RWPE2 (cell line): Measurements from ENCODE around the gene SLC35F2.
"Not testable (repeated sequence)": the region's sequence is repeated elsewhere in the genome, so short reads cannot be mapped to it uniquely, and the experiment has no call there.

Source experiments
- ATAC-seq: fragments of 200-7000 bp; cut with Tn5 transposase; 3 replicates; pipeline ENCODE4 v1.9.1; 2021; ENCODE audit warnings: low read depth
- DNase-seq: peaks from one replicate; pipeline ENCODE4 v3.0.0-alpha.2; 2020; ENCODE audit warnings: low spot score
- H3K27ac ChIP-seq: fragments of 450-650 bp; 2 replicates; pipeline ENCODE4 v1.5.1; 2017; ENCODE audit warnings: mild to moderate bottlenecking; ENCODE audit not compliant: poor library complexity, severe bottlenecking
- H3K27me3 ChIP-seq: fragments of 250-450 bp; sonication (Bioruptor Pico); 2 replicates; pipeline ENCODE4 v1.5.1; 2021; ENCODE audit warnings: mild to moderate bottlenecking, moderate library complexity; ENCODE audit not compliant: insufficient read depth, poor library complexity, severe bottlenecking
- H3K36me3 ChIP-seq: fragments of 250-450 bp; sonication (Bioruptor Pico); 2 replicates; pipeline ENCODE4 v1.5.1; 2020; ENCODE audit warnings: low read depth, mild to moderate bottlenecking, moderate library complexity
- H3K4me1 ChIP-seq: fragments of 250-450 bp; sonication (Bioruptor Pico); 2 replicates; pipeline ENCODE4 v1.5.1; 2021; ENCODE audit warnings: mild to moderate bottlenecking, moderate library complexity; ENCODE audit not compliant: insufficient read depth, poor library complexity, severe bottlenecking
- H3K4me3 ChIP-seq: fragments of 250-450 bp; sonication (Bioruptor Pico); 2 replicates; pipeline ENCODE4 v1.5.1; 2021; ENCODE audit warnings: mild to moderate bottlenecking, moderate library complexity; ENCODE audit not compliant: severe bottlenecking
- H3K9me3 ChIP-seq: fragments of 250-450 bp; sonication (Bioruptor Pico); 2 replicates; pipeline ENCODE4 v1.5.1; 2021; ENCODE audit warnings: mild to moderate bottlenecking, moderate library complexity; ENCODE audit not compliant: severe bottlenecking
- TF ChIP-seq, protein P1 (sequence below): fragments of 450-650 bp; IDR thresholded peaks from one replicate; pipeline ENCODE4 v1.5.1; 2017; ENCODE audit warnings: mild to moderate bottlenecking, moderate library complexity; ENCODE audit not compliant: poor library complexity, severe bottlenecking

Gene SLC35F2

DNA sequence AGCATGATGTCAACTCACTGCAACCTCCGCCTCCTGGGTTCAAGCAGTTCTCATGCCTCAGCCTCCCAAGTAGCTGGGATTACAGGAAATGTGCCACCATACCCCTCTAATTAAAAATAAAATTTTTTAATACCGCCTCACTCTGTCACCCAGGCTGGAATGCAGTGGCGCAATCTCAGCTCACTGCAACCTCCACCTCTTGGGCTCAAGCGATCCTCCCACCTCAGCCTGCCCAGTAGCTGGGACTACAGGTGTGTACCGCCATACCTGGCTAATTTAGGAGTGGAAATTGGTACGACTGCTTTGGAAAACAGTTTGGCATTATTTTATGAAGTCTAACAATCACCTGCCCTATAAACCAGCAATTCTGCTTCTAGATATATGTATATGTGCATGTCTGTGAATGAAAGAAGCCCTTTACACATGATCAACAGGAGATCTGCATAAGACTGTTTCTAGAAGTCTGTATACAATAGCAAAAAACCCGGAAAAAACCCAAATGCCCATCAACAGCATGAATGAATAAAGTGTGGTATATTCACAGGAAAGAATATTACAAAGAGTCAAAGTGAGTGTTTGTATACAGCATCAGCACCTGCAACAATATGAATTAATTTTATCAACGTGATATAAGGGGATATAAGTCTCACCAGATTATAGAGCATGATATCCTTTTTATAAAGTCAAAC lies 16.0 kb downstream of the SLC35F2 start:
- Histone ChIP-seq H3K36me3 (peaks cover 22% of the 10 kb centered on the region), H3K9me3 (peaks cover 3% of the 10 kb centered on the region), H3K4me3 (no peak overlapping the region), H3K27ac (peak overlapping the region; percentile 100), H3K4me1 (peaks cover 52% of the 10 kb centered on the region), H3K27me3 (no peaks in the 10 kb centered on the region)
- DNase-seq (no peak), ATAC-seq (no peak)
- TF ChIP-seq, protein P1, sequence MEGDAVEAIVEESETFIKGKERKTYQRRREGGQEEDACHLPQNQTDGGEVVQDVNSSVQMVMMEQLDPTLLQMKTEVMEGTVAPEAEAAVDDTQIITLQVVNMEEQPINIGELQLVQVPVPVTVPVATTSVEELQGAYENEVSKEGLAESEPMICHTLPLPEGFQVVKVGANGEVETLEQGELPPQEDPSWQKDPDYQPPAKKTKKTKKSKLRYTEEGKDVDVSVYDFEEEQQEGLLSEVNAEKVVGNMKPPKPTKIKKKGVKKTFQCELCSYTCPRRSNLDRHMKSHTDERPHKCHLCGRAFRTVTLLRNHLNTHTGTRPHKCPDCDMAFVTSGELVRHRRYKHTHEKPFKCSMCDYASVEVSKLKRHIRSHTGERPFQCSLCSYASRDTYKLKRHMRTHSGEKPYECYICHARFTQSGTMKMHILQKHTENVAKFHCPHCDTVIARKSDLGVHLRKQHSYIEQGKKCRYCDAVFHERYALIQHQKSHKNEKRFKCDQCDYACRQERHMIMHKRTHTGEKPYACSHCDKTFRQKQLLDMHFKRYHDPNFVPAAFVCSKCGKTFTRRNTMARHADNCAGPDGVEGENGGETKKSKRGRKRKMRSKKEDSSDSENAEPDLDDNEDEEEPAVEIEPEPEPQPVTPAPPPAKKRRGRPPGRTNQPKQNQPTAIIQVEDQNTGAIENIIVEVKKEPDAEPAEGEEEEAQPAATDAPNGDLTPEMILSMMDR, result no peak

DNA sequence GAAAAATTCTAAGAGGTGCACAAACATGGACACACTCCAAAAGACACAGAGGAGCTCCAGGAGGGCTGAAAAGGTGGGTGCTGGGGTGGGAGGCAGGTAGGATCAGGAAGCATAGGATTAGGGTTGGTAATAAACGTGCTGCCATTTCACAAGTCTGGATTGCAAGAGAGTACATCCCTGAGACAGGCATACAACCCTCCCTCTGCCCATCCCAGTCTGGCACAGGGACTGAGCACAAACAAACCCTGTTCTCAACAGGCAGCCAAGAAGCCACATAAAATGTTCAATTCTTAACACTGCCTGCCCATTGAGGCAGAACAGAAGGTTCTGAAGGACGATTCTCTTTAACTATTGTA lies 18.5 kb downstream of the SLC35F2 start:
- Histone ChIP-seq H3K4me3 (no peak overlapping the region), H3K27me3 (no peaks in the 10 kb centered on the region), H3K9me3 (peaks cover 3% of the 10 kb centered on the region), H3K4me1 (peaks cover 59% of the 10 kb centered on the region), H3K36me3 (peaks cover 11% of the 10 kb centered on the region; the same call in 1 of the 2 replicates), H3K27ac (peak overlapping the region; percentile 100)
- TF ChIP-seq, protein P1, result no peak
- DNase-seq (no peak), ATAC-seq (peak; percentile 51)

DNA sequence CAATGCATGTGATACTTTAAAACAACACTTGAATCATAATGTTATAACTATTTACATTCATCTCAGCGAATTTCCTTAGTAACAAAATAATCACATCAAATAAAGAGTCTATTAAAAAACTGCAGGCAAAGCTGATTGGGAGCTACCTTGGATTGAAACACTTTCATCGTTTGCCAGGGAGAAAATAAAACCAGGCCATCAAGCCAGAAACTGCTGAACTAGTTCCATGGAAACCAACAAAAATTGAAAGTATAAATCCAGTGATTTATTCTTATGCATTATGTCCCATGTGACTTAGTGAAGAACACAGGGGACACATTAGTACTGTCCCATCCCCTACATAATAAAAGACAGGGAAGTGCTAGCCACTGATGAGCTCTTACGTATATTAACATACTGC lies 21.7 kb downstream of the SLC35F2 start:
- H3K27ac ChIP-seq, result no peak overlapping the region
- no peak overlapping the region for H3K4me3 ChIP-seq
- 0 out of 2 replicates have a peak, but pooled peaks cover 3% of the 10 kb centered on the region for H3K36me3 ChIP-seq
- peaks cover 53% of the 10 kb centered on the region for H3K4me1 ChIP-seq
- H3K9me3 ChIP-seq, result no peaks in the 10 kb centered on the region
- H3K27me3 ChIP-seq, result no peaks in the 10 kb centered on the region
- DNase-seq (no peak), ATAC-seq (no peak)
- TF ChIP-seq, protein P1, result no peak

DNA sequence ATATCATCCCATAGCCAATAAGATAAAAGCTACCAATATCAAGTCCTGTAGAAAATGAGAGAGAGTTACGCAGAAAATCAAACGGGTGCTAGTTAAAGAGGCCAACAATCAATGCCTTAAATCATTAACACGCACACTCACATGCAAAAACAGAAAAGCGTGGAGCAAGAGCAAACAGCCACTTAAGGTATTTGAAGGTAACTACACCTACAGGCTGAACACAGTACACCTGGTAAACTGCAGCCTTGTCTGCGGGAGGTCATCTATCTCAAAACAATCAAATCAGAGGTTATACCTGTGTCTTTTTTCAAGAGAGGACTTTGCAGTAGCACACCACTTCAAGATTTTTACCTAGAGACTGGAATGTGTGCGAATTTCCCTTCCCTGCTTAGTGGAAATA lies 23.6 kb downstream of the SLC35F2 start:
- H3K27me3 ChIP-seq, result no peaks in the 10 kb centered on the region
- TF ChIP-seq, protein P1, result no peak
- no peaks in the 10 kb centered on the region for H3K9me3 ChIP-seq
- no peak overlapping the region for H3K4me3 ChIP-seq
- H3K36me3 ChIP-seq, result 0 out of 2 replicates have a peak, but pooled peaks cover 3% of the 10 kb centered on the region
- H3K4me1 ChIP-seq, result peaks cover 55% of the 10 kb centered on the region
- DNase-seq (no peak), ATAC-seq (no peak)
- H3K27ac ChIP-seq, result no peak overlapping the region

DNA sequence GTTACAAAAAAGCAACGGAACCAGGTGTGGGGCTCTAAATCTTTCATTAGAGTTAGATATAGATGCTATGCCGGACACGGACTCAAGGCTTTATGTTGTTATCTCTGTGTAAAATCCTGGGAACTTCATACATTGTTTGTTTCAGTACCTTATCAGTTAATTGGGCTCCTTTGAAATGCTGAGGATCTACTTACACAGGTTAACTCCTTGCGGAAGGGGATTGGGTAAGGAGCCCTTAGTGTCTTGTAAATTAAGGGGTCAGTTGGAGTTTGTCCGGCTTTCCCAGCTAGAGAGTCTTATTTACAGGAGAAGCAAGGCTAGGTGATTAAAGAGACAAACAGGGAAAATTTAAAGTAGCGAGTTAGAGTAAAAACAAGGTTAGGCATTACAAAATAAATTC lies 24.7 kb downstream of the SLC35F2 start:
- not testable (repeated sequence) for H3K27ac ChIP-seq, DNase-seq, ATAC-seq, H3K36me3 ChIP-seq, H3K9me3 ChIP-seq, H3K4me3 ChIP-seq, H3K27me3 ChIP-seq
- H3K4me1 ChIP-seq, result peaks cover 46% of the 10 kb centered on the region
